Smooth muscle cell (in vitro differentiated cells): ENCODE results near the gene CCDC51. TPM values are rescaled to one million over a fixed set of nuclear protein-coding genes. Genes with fewer than 3 reads are reported as not detected.

Source experiments
- DNase-seq: peaks from one replicate; lab custom pipeline; 2025; ENCODE audit not compliant: unreplicated experiment; lab: John Stamatoyannopoulos, UW
- H2AFZ ChIP-seq: fragments of 200-600 bp; sonication (generic); 2 replicates; pipeline ENCODE4 v1.6.0; 2016; ENCODE audit warnings: antibody characterized with exemption, low read depth, mild to moderate bottlenecking
- H3F3A ChIP-seq: fragments of 200-600 bp; sonication (generic); 2 replicates; pipeline ENCODE4 v1.6.0; 2017; ENCODE audit warnings: antibody characterized with exemption, low read depth
- H3K27ac ChIP-seq: fragments of 200-600 bp; sonication (generic); 2 replicates; pipeline ENCODE4 v1.5.1; 2016; ENCODE audit warnings: low read depth, mild to moderate bottlenecking
- H3K27me3 ChIP-seq: fragments of 200-600 bp; sonication (generic); 2 replicates; pipeline ENCODE4 v1.6.1; 2016; ENCODE audit warnings: low read depth, mild to moderate bottlenecking
- H3K36me3 ChIP-seq: fragments of 200-600 bp; sonication (generic); 2 replicates; pipeline ENCODE4 v1.5.1; 2016; ENCODE audit warnings: low read depth
- H3K4me1 ChIP-seq: fragments of 200-600 bp; sonication (generic); 2 replicates; pipeline ENCODE4 v1.5.1; 2016; ENCODE audit warnings: low read depth
- H3K4me2 ChIP-seq: fragments of 200-600 bp; sonication (generic); 2 replicates; pipeline ENCODE4 v1.6.0; 2016; ENCODE audit warnings: mild to moderate bottlenecking
- H3K4me3 ChIP-seq: fragments of 200-600 bp; sonication (generic); 2 replicates; pipeline ENCODE4 v1.5.1; 2016; ENCODE audit warnings: mild to moderate bottlenecking
- H3K79me2 ChIP-seq: fragments of 200-600 bp; sonication (generic); 2 replicates; pipeline ENCODE4 v1.6.0; 2016; ENCODE audit warnings: low read depth, mild to moderate bottlenecking
- H3K9ac ChIP-seq: fragments of 200-600 bp; sonication (generic); 2 replicates; pipeline ENCODE4 v1.6.0; 2016; ENCODE audit warnings: low read depth
- H3K9me3 ChIP-seq: fragments of 200-600 bp; sonication (generic); replicated peaks from 2 replicates; pipeline ENCODE4 v1.5.1; 2016; ENCODE audit warnings: low read depth
- H4K20me1 ChIP-seq: fragments of 200-600 bp; sonication (generic); 2 replicates; pipeline ENCODE4 v1.6.0; 2016; ENCODE audit warnings: low read depth
- CTCF ChIP-seq: fragments of 200-600 bp; sonication (generic); IDR thresholded peaks from 2 replicates; pipeline ENCODE4 v1.5.1; 2017; ENCODE audit warnings: borderline replicate concordance, mild to moderate bottlenecking, antibody characterized with exemption; ENCODE audit not compliant: insufficient read depth, poor library complexity, severe bottlenecking
- WGBS: methylation state at CpG from one replicate; pipeline ENCODE4 v1.1.7; 2016; ENCODE audit warnings: low lambda C conversion rate; 5-methylcytosine and 5-hydroxymethylcytosine counted together
- polyA plus RNA-seq: library from polyadenylated mRNA; unstranded; fragments of >200 nt; fragmentation: Nextera tagmentation; extraction: Ambion mirVana; gene quantifications from 2 replicates; pipeline ENCODE4 v1.2.1, GENCODE V29; 2016
- total RNA-seq: library from RNA; depleted of rRNA; stranded (reverse); fragments of >200 nt; gene quantifications from 2 replicates; pipeline ENCODE4 v1.2.3, GENCODE V29; 2014

The CCDC51 gene
- total and polyA plus RNA-seq, 2 experiments from 2014 or later, result 9.0 to 18.3 TPM

- Histone ChIP-seq H3K4me2 (no peak overlapping the region), H3K9ac (no peak overlapping the region), H3K36me3 (no peaks in the 10 kb centered on the region), H3K9me3 (no peaks in the 10 kb centered on the region), H3K4me3 (no peak overlapping the region), H3K27me3 (no peaks in the 10 kb centered on the region), H3F3A (peaks cover 10% of the 10 kb centered on the region), H3K4me1 (peaks cover 16% of the 10 kb centered on the region), H3K27ac (peak overlapping the region; percentile 98), H2AFZ (no peak overlapping the region), H4K20me1 (no peaks in the 10 kb centered on the region), H3K79me2 (peaks cover 30% of the 10 kb centered on the region)
- no peak for TF ChIP-seq CTCF
- no peak for DNase-seq
- WGBS, result 96% methylated on average over 9 of the region's 9 CpGs
Observed at GRCh38 chr3:48467110-48467454, 27.2 kb upstream of the CCDC51 start.

GRCh38 chr3:48466386-48467109 is 26.6 kb upstream of the CCDC51 start:
- Histone ChIP-seq H3K9ac (peak overlapping the region; percentile 92), H3K4me3 (no peak overlapping the region), H3K9me3 (no peaks in the 10 kb centered on the region), H3K4me1 (peaks cover 10% of the 10 kb centered on the region), H2AFZ (no peak overlapping the region), H3K36me3 (no peaks in the 10 kb centered on the region), H4K20me1 (no peaks in the 10 kb centered on the region), H3K79me2 (peaks cover 25% of the 10 kb centered on the region), H3K27me3 (no peaks in the 10 kb centered on the region), H3K27ac (peak overlapping the region; percentile 98), H3K4me2 (peak overlapping the region; percentile 68), H3F3A (peaks cover 10% of the 10 kb centered on the region)
- no peak for DNase-seq
- 94% methylated on average over 19 of the region's 19 CpGs for WGBS
- no peak for TF ChIP-seq CTCF

GRCh38 chr3:48465531-48466378 is 25.8 kb upstream of the CCDC51 start:
- H3K27me3 ChIP-seq, result no peaks in the 10 kb centered on the region
- H3K36me3 ChIP-seq, result no peaks in the 10 kb centered on the region
- peak; percentile 41 for TF ChIP-seq CTCF
- peak overlapping the region; percentile 98 for H3K27ac ChIP-seq
- H3F3A ChIP-seq, result peaks cover 10% of the 10 kb centered on the region
- DNase-seq, result peak; percentile 75
- WGBS, result 52% methylated on average over 17 of the region's 21 CpGs
- H3K9me3 ChIP-seq, result no peaks in the 10 kb centered on the region
- peak overlapping the region; percentile 68 for H3K4me2 ChIP-seq
- H2AFZ ChIP-seq, result no peak overlapping the region
- H4K20me1 ChIP-seq, result no peaks in the 10 kb centered on the region
- H3K4me3 ChIP-seq, result no peak overlapping the region
- peak overlapping the region; percentile 92 for H3K9ac ChIP-seq
- peaks cover 10% of the 10 kb centered on the region for H3K4me1 ChIP-seq
- peaks cover 17% of the 10 kb centered on the region for H3K79me2 ChIP-seq

GRCh38 chr3:48465237-48465530 is 25.3 kb upstream of the CCDC51 start:
- H3K4me2 ChIP-seq, result no peak overlapping the region
- peaks cover 10% of the 10 kb centered on the region for H3K4me1 ChIP-seq
- no peaks in the 10 kb centered on the region for H3K36me3 ChIP-seq
- WGBS, result 59% methylated on average over 7 of the region's 7 CpGs
- no peak for TF ChIP-seq CTCF
- H3K79me2 ChIP-seq, result peaks cover 11% of the 10 kb centered on the region
- H3K9me3 ChIP-seq, result no peaks in the 10 kb centered on the region
- peak overlapping the region; percentile 98 for H3K27ac ChIP-seq
- no peak overlapping the region for H3K4me3 ChIP-seq
- H3F3A ChIP-seq, result peaks cover 10% of the 10 kb centered on the region
- no peak overlapping the region for H2AFZ ChIP-seq
- peak overlapping the region; percentile 58 for H3K9ac ChIP-seq
- H4K20me1 ChIP-seq, result no peaks in the 10 kb centered on the region
- no peak for DNase-seq
- H3K27me3 ChIP-seq, result no peaks in the 10 kb centered on the region
